Measurements from ENCODE around the gene HACD2.

GRCh38 chr3:123583561-123583960 lies 1.3 kb downstream of the HACD2 start:
- TF ChIP-seq EZH2 (IDR thresholded peaks at IDR 0.05; ENCODE audit: borderline replicate concordance, low read length), result no peak
- TF ChIP-seq, protein P1, sequence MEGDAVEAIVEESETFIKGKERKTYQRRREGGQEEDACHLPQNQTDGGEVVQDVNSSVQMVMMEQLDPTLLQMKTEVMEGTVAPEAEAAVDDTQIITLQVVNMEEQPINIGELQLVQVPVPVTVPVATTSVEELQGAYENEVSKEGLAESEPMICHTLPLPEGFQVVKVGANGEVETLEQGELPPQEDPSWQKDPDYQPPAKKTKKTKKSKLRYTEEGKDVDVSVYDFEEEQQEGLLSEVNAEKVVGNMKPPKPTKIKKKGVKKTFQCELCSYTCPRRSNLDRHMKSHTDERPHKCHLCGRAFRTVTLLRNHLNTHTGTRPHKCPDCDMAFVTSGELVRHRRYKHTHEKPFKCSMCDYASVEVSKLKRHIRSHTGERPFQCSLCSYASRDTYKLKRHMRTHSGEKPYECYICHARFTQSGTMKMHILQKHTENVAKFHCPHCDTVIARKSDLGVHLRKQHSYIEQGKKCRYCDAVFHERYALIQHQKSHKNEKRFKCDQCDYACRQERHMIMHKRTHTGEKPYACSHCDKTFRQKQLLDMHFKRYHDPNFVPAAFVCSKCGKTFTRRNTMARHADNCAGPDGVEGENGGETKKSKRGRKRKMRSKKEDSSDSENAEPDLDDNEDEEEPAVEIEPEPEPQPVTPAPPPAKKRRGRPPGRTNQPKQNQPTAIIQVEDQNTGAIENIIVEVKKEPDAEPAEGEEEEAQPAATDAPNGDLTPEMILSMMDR (conservative IDR thresholded peaks at IDR 0.05 in 1 of 2, IDR thresholded peaks at IDR 0.05 in 1 of 2; ENCODE audit: extremely low read depth in 1 of 2, insufficient read depth in 1 of 2, low read depth in 1 of 2, low read length in 2 of 2), result no peak
